ENCODE results near the gene C1QTNF6.

- TF ChIP-seq GATA3 (IDR thresholded peaks at IDR 0.05; ENCODE audit: low read depth, low read length) (no peak), GATA2 (IDR thresholded peaks at IDR 0.05; ENCODE audit: low read depth, low read length) (no peak)
Measured at GRCh38 chr22:37213218-37213855, 25.3 kb upstream of the C1QTNF6 start.
